Neuronal stem cell (in vitro differentiated cells): ENCODE measurements around the gene EIPR1.

Experiments
- DNase-seq: peaks from one replicate; pipeline ENCODE4 v3.0.0-alpha.2; 2013; ENCODE audit warnings: low spot score
- H2AFZ ChIP-seq: one replicate; pipeline ENCODE4 v1.6.1; 2013; ENCODE audit warnings: mild to moderate bottlenecking, low read length, inconsistent platforms
- H2AK5ac ChIP-seq: 2 replicates; pipeline ENCODE4 v1.6.1; 2013; ENCODE audit warnings: low read depth, mild to moderate bottlenecking, inconsistent platforms, low read length, moderate library complexity, mixed read lengths
- H2BK120ac ChIP-seq: 2 replicates; pipeline ENCODE4 v1.6.1; 2013; ENCODE audit warnings: low read depth, mild to moderate bottlenecking, inconsistent platforms, low read length, moderate library complexity, mixed read lengths
- H2BK12ac ChIP-seq: one replicate; pipeline ENCODE4 v1.6.1; 2013; ENCODE audit warnings: low read length, inconsistent platforms
- H2BK15ac ChIP-seq: 2 replicates; pipeline ENCODE4 v1.6.1; 2013; ENCODE audit warnings: mild to moderate bottlenecking, low read length, inconsistent platforms, mixed read lengths
- H2BK5ac ChIP-seq: one replicate; pipeline ENCODE4 v1.6.1; 2013; ENCODE audit warnings: inconsistent platforms, mild to moderate bottlenecking, low read length, moderate library complexity
- H3K14ac ChIP-seq: one replicate; pipeline ENCODE4 v1.6.1; 2013; ENCODE audit warnings: low read length, inconsistent platforms
- H3K18ac ChIP-seq: 2 replicates; pipeline ENCODE4 v1.6.1; 2013; ENCODE audit warnings: low read length, inconsistent platforms
- H3K23ac ChIP-seq: 2 replicates; pipeline ENCODE4 v1.6.1; 2013; ENCODE audit warnings: low read depth, mild to moderate bottlenecking, mixed read lengths, low read length, inconsistent platforms; ENCODE audit not compliant: poor library complexity
- H3K27ac ChIP-seq: replicated peaks from 3 replicates; pipeline ENCODE4 v1.5.1; 2013; ENCODE audit warnings: low read length, inconsistent platforms
- H3K27me3 ChIP-seq, 3 experiments: 2 replicates each; pipeline ENCODE4 v1.6.1; 2013; ENCODE audit warnings: low read length in 3 of 3, mild to moderate bottlenecking in 2 of 3, inconsistent platforms in 1 of 3, low read depth in 1 of 3, mixed read lengths in 1 of 3, moderate library complexity in 1 of 3; ENCODE audit not compliant: control insufficient read depth in 3 of 3, insufficient read depth in 3 of 3
- H3K36me3 ChIP-seq, 2 donors: replicated peaks in 1 of 2; 2 replicates each; pipeline ENCODE4 v1.6.1; 2013; ENCODE audit warnings: low read length in 2 of 2; ENCODE audit not compliant: control insufficient read depth in 2 of 2, insufficient read depth in 2 of 2
- H3K4ac ChIP-seq: 2 replicates; pipeline ENCODE4 v1.6.1; 2013; ENCODE audit warnings: inconsistent platforms, mild to moderate bottlenecking, low read length, moderate library complexity
- H3K4me1 ChIP-seq, 2 donors: 1 replicate in 1 of 2; 2 replicates in 1 of 2; pipeline ENCODE4 v1.6.1; 2013; ENCODE audit warnings: low read length in 2 of 2, low read depth in 1 of 2; ENCODE audit not compliant: control insufficient read depth in 2 of 2, insufficient read depth in 1 of 2
- H3K4me2 ChIP-seq: one replicate; pipeline ENCODE4 v1.6.1; 2013; ENCODE audit warnings: mild to moderate bottlenecking, low read length, inconsistent platforms; ENCODE audit not compliant: insufficient read depth, poor library complexity, severe bottlenecking
- H3K4me3 ChIP-seq, 2 donors: 2 replicates each; pipeline ENCODE4 v1.5.1; 2013; ENCODE audit warnings: low read length in 2 of 2, mild to moderate bottlenecking in 2 of 2, inconsistent platforms in 1 of 2, moderate library complexity in 1 of 2
- H3K79me1 ChIP-seq: one replicate; pipeline ENCODE4 v1.6.1; 2013; ENCODE audit warnings: low read depth, mild to moderate bottlenecking, inconsistent platforms, low read length, moderate library complexity
- H3K9ac ChIP-seq: one replicate; pipeline ENCODE4 v1.6.1; 2013; ENCODE audit warnings: mild to moderate bottlenecking, low read depth, low read length, inconsistent platforms; ENCODE audit not compliant: poor library complexity
- H3K9me3 ChIP-seq, 2 donors: replicated peaks in 1 of 2; 2 replicates each; pipeline versions ENCODE3 to v1.6.1; 2013; ENCODE audit warnings: low read length in 2 of 2, mild to moderate bottlenecking in 2 of 2, inconsistent platforms in 1 of 2, low read depth in 1 of 2, mixed read lengths in 1 of 2, moderate library complexity in 1 of 2; ENCODE audit not compliant: control insufficient read depth in 2 of 2, insufficient read depth in 1 of 2
- H4K8ac ChIP-seq: one replicate; pipeline ENCODE4 v1.6.1; 2013; ENCODE audit warnings: low read depth, mild to moderate bottlenecking, inconsistent platforms, low read length, moderate library complexity
- H4K91ac ChIP-seq: one replicate; pipeline ENCODE4 v1.6.1; 2013; ENCODE audit warnings: low read length, low read depth, mild to moderate bottlenecking, inconsistent platforms; ENCODE audit not compliant: poor library complexity
- WGBS, 2 donors: extraction: QIAGEN DNeasy Blood & Tissue Kit; methylation state at CpG; one replicate each; pipeline ENCODE4 v1.1.7; 2013; ENCODE audit warnings: missing lambda C conversion rate in 2 of 2, mixed read lengths in 1 of 2; ENCODE audit not compliant: insufficient read length in 2 of 2, insufficient replicate concordance in 1 of 2; ENCODE audit errors: extremely low coverage in 2 of 2; 5-methylcytosine and 5-hydroxymethylcytosine counted together

EIPR1 gene

GRCh38 chr2:3411103-3411502, 33.5 kb upstream of the EIPR1 start:
- no peaks in the 10 kb centered on the region for H3K27me3 ChIP-seq
- H3K27ac ChIP-seq, result no peak overlapping the region
- no peak overlapping the region for H4K8ac ChIP-seq
- no peak overlapping the region for H3K18ac ChIP-seq
- no peaks in the 10 kb centered on the region for H3K4me1 ChIP-seq
- no peak overlapping the region for H2AFZ ChIP-seq
- no peak overlapping the region for H2BK12ac ChIP-seq
- no peak overlapping the region for H2AK5ac ChIP-seq
- no peaks in the 10 kb centered on the region for H3K79me1 ChIP-seq
- no peaks in the 10 kb centered on the region for H3K9me3 ChIP-seq
- no peak overlapping the region for H3K4ac ChIP-seq
- no peak overlapping the region for H3K23ac ChIP-seq
- H4K91ac ChIP-seq, result no peak overlapping the region
- no peak overlapping the region for H2BK120ac ChIP-seq
- no peak overlapping the region for H2BK15ac ChIP-seq
- no peak overlapping the region for H3K14ac ChIP-seq
- H3K36me3 ChIP-seq, result peaks cover 10 to 50% of the 10 kb centered on the region in 2 donors
- H3K4me2 ChIP-seq, result no peak overlapping the region
- H3K9ac ChIP-seq, result no peak overlapping the region
- DNase-seq, result no peak
- WGBS, 2 donors, result no CpG with 5 or more reads among the region's 3 CpGs
- H2BK5ac ChIP-seq, result no peak overlapping the region
- H3K4me3 ChIP-seq, result no peak overlapping the region

- no peak overlapping the region for H2AFZ ChIP-seq
- no peak overlapping the region for H2AK5ac ChIP-seq
- H4K91ac ChIP-seq, result no peak overlapping the region
- no peaks in the 10 kb centered on the region for H3K79me1 ChIP-seq
- no peaks in the 10 kb centered on the region for H3K27me3 ChIP-seq
- H2BK120ac ChIP-seq, result no peak overlapping the region
- no peak overlapping the region for H3K4me3 ChIP-seq
- no peak overlapping the region for H2BK5ac ChIP-seq
- H3K9ac ChIP-seq, result no peak overlapping the region
- no peak for DNase-seq
- no peak overlapping the region for H4K8ac ChIP-seq
- H2BK15ac ChIP-seq, result no peak overlapping the region
- no peak overlapping the region for H3K14ac ChIP-seq
- no peak overlapping the region for H3K4ac ChIP-seq
- no peak overlapping the region for H3K18ac ChIP-seq
- H3K23ac ChIP-seq, result no peak overlapping the region
- H3K4me1 ChIP-seq, result no peaks in the 10 kb centered on the region
- no peaks in the 10 kb centered on the region for H3K9me3 ChIP-seq
- no peak overlapping the region for H3K27ac ChIP-seq
- no peak overlapping the region for H2BK12ac ChIP-seq
- no CpG with 5 or more reads among the region's 12 CpGs for WGBS, 2 donors
- no peak overlapping the region for H3K4me2 ChIP-seq
- peaks cover 6 to 59% of the 10 kb centered on the region in 2 donors for H3K36me3 ChIP-seq
Measured at GRCh38 chr2:3409627-3410170, 32.1 kb upstream of the EIPR1 start.

- Histone ChIP-seq H3K9ac (no peak overlapping the region), H3K23ac (no peak overlapping the region), H3K4me1 (no peaks in the 10 kb centered on the region), H4K8ac (no peak overlapping the region), H3K27ac (no peak overlapping the region), H3K36me3 (peaks cover 4 to 59% of the 10 kb centered on the region in 2 donors), H2BK120ac (no peak overlapping the region), H2BK5ac (no peak overlapping the region), H3K9me3 (no peaks in the 10 kb centered on the region), H3K4ac (no peak overlapping the region), H3K27me3 (no peaks in the 10 kb centered on the region), H2BK12ac (no peak overlapping the region), H3K18ac (no peak overlapping the region), H3K4me3 (no peak overlapping the region), H2AFZ (no peak overlapping the region), H3K4me2 (no peak overlapping the region), H2AK5ac (no peak overlapping the region), H2BK15ac (no peak overlapping the region), H3K14ac (no peak overlapping the region), H4K91ac (no peak overlapping the region), H3K79me1 (no peaks in the 10 kb centered on the region)
- no peak for DNase-seq
- WGBS, 2 donors, result no CpG with 5 or more reads among the region's 13 CpGs
Measured at GRCh38 chr2:3408781-3409180, 31.2 kb upstream of the EIPR1 start.

GRCh38 chr2:3406501-3406900, 28.9 kb upstream of the EIPR1 start:
- Histone ChIP-seq H4K8ac (no peak overlapping the region), H2AFZ (no peak overlapping the region), H2BK12ac (no peak overlapping the region), H3K4me3 (no peak overlapping the region), H3K9ac (no peak overlapping the region), H3K23ac (no peak overlapping the region), H3K9me3 (no peaks in the 10 kb centered on the region), H3K79me1 (no peaks in the 10 kb centered on the region), H2BK15ac (no peak overlapping the region), H3K4ac (no peak overlapping the region), H2AK5ac (no peak overlapping the region), H3K18ac (no peak overlapping the region), H2BK5ac (no peak overlapping the region), H2BK120ac (no peak overlapping the region), H3K14ac (no peak overlapping the region), H3K4me1 (no peaks in the 10 kb centered on the region), H3K4me2 (no peak overlapping the region), H3K27me3 (no peaks in the 10 kb centered on the region), H4K91ac (no peak overlapping the region), H3K27ac (no peak overlapping the region), H3K36me3 (peaks cover 7 to 72% of the 10 kb centered on the region in 2 donors)
- WGBS, 2 donors, result no CpG with 5 or more reads among the region's 3 CpGs
- no peak for DNase-seq
